ENCODE data around the gene ANK2. TPM values are rescaled to one million over a fixed set of nuclear protein-coding genes. Genes with fewer than 3 reads are reported as not detected.

Gene ANK2
- total and polyA plus RNA-seq, 2 of the 13 experiments (the other 11 are each of a cell fraction or from before 2014, with no cell fraction given): 2.7 to 15.1 TPM

GRCh38 chr4:113325876-113326615 is 276.6 kb downstream of the ANK2 start:
- no peak for ATAC-seq
- H3K4me1 ChIP-seq (ENCODE audit: insufficient read depth, low read length): no peaks in the 10 kb centered on the region
- H3K9me3 ChIP-seq (ENCODE audit: low read length): no peaks in the 10 kb centered on the region
- H4K20me1 ChIP-seq (ENCODE audit: insufficient read depth, low read length): no peaks in the 10 kb centered on the region
- H3K27me3 ChIP-seq (ENCODE audit: control insufficient read depth in 1 of 2, insufficient read depth in 2 of 2, low read length in 2 of 2): no peaks in the 10 kb centered on the region
- H3K27ac ChIP-seq (ENCODE audit: extremely low read length, insufficient read depth, low read length): no peak overlapping the region
- H3K9ac ChIP-seq (ENCODE audit: insufficient read depth, low read depth, low read length): no peak overlapping the region
- no peaks in the 10 kb centered on the region for H3K79me2 ChIP-seq (ENCODE audit: insufficient read depth, low read length)
- intact Hi-C loops (cut with micrococcal nuclease; ENCODE audit: unreplicated experiment): no loop called here
- H3K36me3 ChIP-seq (replicated peaks in 1 of 2; ENCODE audit: control insufficient read depth in 1 of 2, insufficient read depth in 2 of 2, low read length in 2 of 2): no peaks in the 10 kb centered on the region
- no peak for FAIRE-seq
- in situ Hi-C loops (cut with HindIII; ENCODE audit: extremely low pct_ligation_motif_present, low pct_unique_long_range_greater_than_20kb): no loop called here
- ChIA-PET POLR2A (no interaction called here), CTCF (ENCODE audit: low intra/inter-chr PET ratio, low total read pairs) (no interaction called here)
- H3K4me3 ChIP-seq (replicated peaks in 1 of 3; ENCODE audit: insufficient read depth in 1 of 3, low read depth in 2 of 3, low read length in 3 of 3): no peak overlapping the region
- DNase-seq (ENCODE audit: low spot score): no peak
- no peak for TF ChIP-seq ZNF543 (CRISPR knock-in tag; IDR thresholded peaks at IDR 0.05)
- TF ChIP-seq MAFK (conservative IDR thresholded peaks at IDR 0.05 in 1 of 2, IDR thresholded peaks at IDR 0.05 in 1 of 2; ENCODE audit: low read length in 2 of 2): peak; percentile 30 to 66; a peak in 2 of 4 replicates
- TF ChIP-seq ZFY (CRISPR knock-in tag; IDR thresholded peaks at IDR 0.05): no peak
- TF ChIP-seq TEF (CRISPR knock-in tag; IDR thresholded peaks at IDR 0.05): no peak
- TF ChIP-seq CHD4 (IDR thresholded peaks at IDR 0.05; ENCODE audit: borderline replicate concordance, low read length): no peak
- TF ChIP-seq MAFF (IDR thresholded peaks at IDR 0.05; ENCODE audit: low read depth, low read length): peak; percentile 41; the same call in 1 of the 2 replicates
- TF ChIP-seq MXD3 (CRISPR knock-in tag; IDR thresholded peaks at IDR 0.05): no peak
- H3K4me2 ChIP-seq (ENCODE audit: low read depth, low read length): no peak overlapping the region
- no TSS peak for BruUV-seq (replicated peaks)
- no peak overlapping the region for H2AFZ ChIP-seq (ENCODE audit: low read length)
- WGBS (ENCODE audit: low lambda C conversion rate): 81% methylated on average over 5 of the region's 5 CpGs

DNA sequence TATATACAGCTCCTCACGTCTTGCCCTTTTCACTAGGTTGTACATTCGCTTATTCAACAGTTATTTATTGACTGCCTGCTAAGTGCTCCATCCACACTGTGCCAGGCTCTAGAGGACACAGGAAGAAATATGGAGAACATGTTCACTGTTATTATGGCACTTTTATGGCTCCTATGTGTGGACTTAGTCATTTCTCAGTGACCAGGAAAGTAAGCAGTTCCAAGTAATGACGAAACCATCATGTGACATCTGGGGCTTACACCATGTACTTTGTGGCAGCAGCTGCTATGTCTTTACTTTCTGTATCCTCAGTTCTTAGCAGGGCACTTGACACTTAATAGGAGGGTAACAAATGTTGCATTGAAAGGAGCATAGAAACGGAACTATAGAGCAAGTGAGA is 278.0 kb downstream of the ANK2 start:
- no peak overlapping the region for H3K4me2 ChIP-seq (ENCODE audit: low read depth, low read length)
- no peaks in the 10 kb centered on the region for H3K4me1 ChIP-seq (ENCODE audit: insufficient read depth, low read length)
- no peak for ATAC-seq
- TF ChIP-seq MAFK (conservative IDR thresholded peaks at IDR 0.05 in 1 of 2, IDR thresholded peaks at IDR 0.05 in 1 of 2; ENCODE audit: low read length in 2 of 2) (no peak), ZNF225 (CRISPR knock-in tag; IDR thresholded peaks at IDR 0.05) (no peak), BRF2 (CRISPR knock-in tag; IDR thresholded peaks at IDR 0.05) (no peak), ZNF235 (CRISPR knock-in tag; IDR thresholded peaks at IDR 0.05; ENCODE audit: borderline replicate concordance) (no peak), SIX4 (CRISPR knock-in tag; IDR thresholded peaks at IDR 0.05) (no peak), XBP1 (CRISPR knock-in tag; IDR thresholded peaks at IDR 0.05) (no peak), EED (CRISPR knock-in tag; IDR thresholded peaks at IDR 0.05) (no peak), ONECUT2 (CRISPR knock-in tag; IDR thresholded peaks at IDR 0.05) (no peak), ZBTB1 (CRISPR knock-in tag; IDR thresholded peaks at IDR 0.05; ENCODE audit: borderline replicate concordance) (no peak), NFATC3 (CRISPR knock-in tag; IDR thresholded peaks at IDR 0.05) (no peak)
- TF ChIP-seq, protein P1, sequence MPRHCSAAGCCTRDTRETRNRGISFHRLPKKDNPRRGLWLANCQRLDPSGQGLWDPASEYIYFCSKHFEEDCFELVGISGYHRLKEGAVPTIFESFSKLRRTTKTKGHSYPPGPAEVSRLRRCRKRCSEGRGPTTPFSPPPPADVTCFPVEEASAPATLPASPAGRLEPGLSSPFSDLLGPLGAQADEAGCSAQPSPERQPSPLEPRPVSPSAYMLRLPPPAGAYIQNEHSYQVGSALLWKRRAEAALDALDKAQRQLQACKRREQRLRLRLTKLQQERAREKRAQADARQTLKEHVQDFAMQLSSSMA (CRISPR knock-in tag; IDR thresholded peaks at IDR 0.05): no peak

More for the DNA sequence above, 278.0 kb downstream of the ANK2 start:
- H2AFZ ChIP-seq (ENCODE audit: low read length): no peak overlapping the region
- H3K9ac ChIP-seq (ENCODE audit: insufficient read depth, low read depth, low read length): no peak overlapping the region
- intact Hi-C loops (cut with micrococcal nuclease; ENCODE audit: unreplicated experiment) (no loop called here), in situ Hi-C loops (cut with HindIII; ENCODE audit: extremely low pct_ligation_motif_present, low pct_unique_long_range_greater_than_20kb) (no loop called here)
- no peaks in the 10 kb centered on the region for H3K79me2 ChIP-seq (ENCODE audit: insufficient read depth, low read length)
- FAIRE-seq: no peak
- BruUV-seq (replicated peaks): no TSS peak
- 87% methylated on average over 4 of the region's 4 CpGs for WGBS (ENCODE audit: low lambda C conversion rate)
- H3K27ac ChIP-seq (ENCODE audit: extremely low read length, insufficient read depth, low read length): no peak overlapping the region
- DNase-seq (ENCODE audit: low spot score): no peak
- POLR2A ChIA-PET: no interaction called here
- H3K9me3 ChIP-seq (ENCODE audit: low read length): no peaks in the 10 kb centered on the region
- no peaks in the 10 kb centered on the region for H3K27me3 ChIP-seq (ENCODE audit: control insufficient read depth in 1 of 2, insufficient read depth in 2 of 2, low read length in 2 of 2)
- H3K4me3 ChIP-seq (replicated peaks in 1 of 3; ENCODE audit: insufficient read depth in 1 of 3, low read depth in 2 of 3, low read length in 3 of 3): no peak overlapping the region
- CTCF ChIA-PET (ENCODE audit: low intra/inter-chr PET ratio, low total read pairs): no interaction called here
- no peaks in the 10 kb centered on the region for H4K20me1 ChIP-seq (ENCODE audit: insufficient read depth, low read length)
- H3K36me3 ChIP-seq (replicated peaks in 1 of 2; ENCODE audit: control insufficient read depth in 1 of 2, insufficient read depth in 2 of 2, low read length in 2 of 2): no peaks in the 10 kb centered on the region
